ENCODE data around the gene HIVEP1. TPM values are rescaled to one million over a fixed set of nuclear protein-coding genes. Genes with fewer than 3 reads are reported as not detected.

The HIVEP1 gene
- total RNA-seq, 2 donors from 2014 or later = 22.3 to 34.4 TPM

DNA sequence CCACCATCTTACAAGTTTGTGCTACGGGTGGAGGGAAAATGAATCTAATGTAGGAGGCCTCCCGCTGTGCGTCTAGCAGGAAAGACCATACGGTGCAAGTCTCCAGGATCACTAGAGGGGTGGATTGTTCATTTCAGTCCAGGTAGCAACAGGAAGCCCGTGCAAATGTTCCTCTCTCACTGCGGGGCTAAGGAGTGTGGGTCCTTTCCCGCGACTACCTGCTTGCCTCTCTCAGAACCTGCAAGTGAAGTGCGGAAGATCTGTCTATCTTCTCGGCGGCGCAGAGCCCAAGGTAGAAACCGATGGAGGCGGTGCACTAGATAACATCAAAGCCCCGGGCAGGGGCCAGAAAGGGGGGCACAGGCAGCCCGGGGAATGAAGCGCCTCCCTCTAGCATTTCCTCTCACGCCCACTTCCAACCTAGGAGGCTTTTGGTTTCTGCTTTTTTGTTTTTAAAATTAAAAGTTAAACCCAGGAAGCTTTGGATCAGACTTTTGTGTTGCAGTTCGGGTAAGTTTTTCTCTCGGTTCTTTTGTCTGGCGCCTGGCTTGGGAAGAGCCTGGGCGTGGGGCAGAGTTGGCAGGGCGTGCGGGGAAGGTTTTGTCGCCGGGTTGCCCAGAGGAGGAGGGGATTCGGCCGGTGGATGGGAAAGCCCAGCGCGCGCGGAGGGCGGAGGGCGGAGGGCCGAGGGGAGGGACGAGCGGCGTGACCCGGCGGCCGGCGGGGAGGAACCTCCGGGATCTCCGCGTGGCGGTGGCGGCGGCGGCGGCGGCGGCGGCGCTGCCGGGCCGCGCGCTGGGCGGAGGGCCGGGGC lies 3.5 kb upstream of the HIVEP1 start:
- Histone ChIP-seq H3K4me3 (peak overlapping the region; percentile 80), H3K27me3 (replicated peaks; ENCODE audit: insufficient read depth) (no peaks in the 10 kb centered on the region), H3K27ac (peak overlapping the region; percentile 94 to 97), H3K9me3 (no peaks in the 10 kb centered on the region), H3K36me3 (no peaks in the 10 kb centered on the region), H3K4me1 (ENCODE audit: control insufficient read depth in 1 of 2, low read depth in 2 of 2) (peaks cover 6 to 19% of the 10 kb centered on the region in 2 donors)
- peak; percentile 46 for DNase-seq (ENCODE audit: low spot score)
- ATAC-seq (ENCODE audit: insufficient number of reproducible peaks, low FRiP score, low read depth) = peak; percentile 39
- TF ChIP-seq, protein P1, sequence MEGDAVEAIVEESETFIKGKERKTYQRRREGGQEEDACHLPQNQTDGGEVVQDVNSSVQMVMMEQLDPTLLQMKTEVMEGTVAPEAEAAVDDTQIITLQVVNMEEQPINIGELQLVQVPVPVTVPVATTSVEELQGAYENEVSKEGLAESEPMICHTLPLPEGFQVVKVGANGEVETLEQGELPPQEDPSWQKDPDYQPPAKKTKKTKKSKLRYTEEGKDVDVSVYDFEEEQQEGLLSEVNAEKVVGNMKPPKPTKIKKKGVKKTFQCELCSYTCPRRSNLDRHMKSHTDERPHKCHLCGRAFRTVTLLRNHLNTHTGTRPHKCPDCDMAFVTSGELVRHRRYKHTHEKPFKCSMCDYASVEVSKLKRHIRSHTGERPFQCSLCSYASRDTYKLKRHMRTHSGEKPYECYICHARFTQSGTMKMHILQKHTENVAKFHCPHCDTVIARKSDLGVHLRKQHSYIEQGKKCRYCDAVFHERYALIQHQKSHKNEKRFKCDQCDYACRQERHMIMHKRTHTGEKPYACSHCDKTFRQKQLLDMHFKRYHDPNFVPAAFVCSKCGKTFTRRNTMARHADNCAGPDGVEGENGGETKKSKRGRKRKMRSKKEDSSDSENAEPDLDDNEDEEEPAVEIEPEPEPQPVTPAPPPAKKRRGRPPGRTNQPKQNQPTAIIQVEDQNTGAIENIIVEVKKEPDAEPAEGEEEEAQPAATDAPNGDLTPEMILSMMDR (IDR thresholded peaks at IDR 0.05) = no peak

DNA sequence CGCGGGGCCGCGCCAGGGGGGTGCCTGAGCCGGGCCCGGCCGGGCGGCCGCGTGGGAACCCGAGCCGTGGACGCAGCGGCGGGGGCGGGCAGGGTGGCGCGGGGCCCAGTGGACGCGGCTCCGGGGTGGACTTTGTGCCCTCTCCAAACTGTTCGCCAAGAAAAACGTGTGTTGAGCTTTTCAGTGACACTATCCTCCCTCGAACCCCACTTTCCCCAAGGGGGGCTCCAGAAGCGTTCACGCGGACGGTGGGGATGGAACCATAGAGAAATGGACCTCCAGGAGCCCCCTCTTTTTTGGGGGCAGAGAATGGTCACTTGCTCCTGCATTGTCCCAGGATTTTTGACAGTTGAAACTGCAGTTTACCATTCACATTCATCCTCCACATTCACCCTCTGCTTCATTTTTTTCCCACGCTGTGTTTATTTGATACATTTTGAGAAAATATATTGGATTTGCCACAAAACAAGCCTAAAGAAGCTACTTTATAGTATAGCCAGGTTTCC lies 2.9 kb upstream of the HIVEP1 start:
- Histone ChIP-seq H3K9me3 (no peaks in the 10 kb centered on the region), H3K36me3 (no peaks in the 10 kb centered on the region), H3K27ac (peak overlapping the region; percentile 86 to 94), H3K4me3 (peak overlapping the region; percentile 80), H3K4me1 (ENCODE audit: control insufficient read depth in 1 of 2, low read depth in 2 of 2) (peaks cover 12 to 26% of the 10 kb centered on the region in 2 donors), H3K27me3 (replicated peaks; ENCODE audit: insufficient read depth) (no peaks in the 10 kb centered on the region)
- DNase-seq (ENCODE audit: low spot score) = no peak
- TF ChIP-seq, protein P1 (IDR thresholded peaks at IDR 0.05) = no peak
- ATAC-seq (ENCODE audit: insufficient number of reproducible peaks, low FRiP score, low read depth) = no peak

DNA sequence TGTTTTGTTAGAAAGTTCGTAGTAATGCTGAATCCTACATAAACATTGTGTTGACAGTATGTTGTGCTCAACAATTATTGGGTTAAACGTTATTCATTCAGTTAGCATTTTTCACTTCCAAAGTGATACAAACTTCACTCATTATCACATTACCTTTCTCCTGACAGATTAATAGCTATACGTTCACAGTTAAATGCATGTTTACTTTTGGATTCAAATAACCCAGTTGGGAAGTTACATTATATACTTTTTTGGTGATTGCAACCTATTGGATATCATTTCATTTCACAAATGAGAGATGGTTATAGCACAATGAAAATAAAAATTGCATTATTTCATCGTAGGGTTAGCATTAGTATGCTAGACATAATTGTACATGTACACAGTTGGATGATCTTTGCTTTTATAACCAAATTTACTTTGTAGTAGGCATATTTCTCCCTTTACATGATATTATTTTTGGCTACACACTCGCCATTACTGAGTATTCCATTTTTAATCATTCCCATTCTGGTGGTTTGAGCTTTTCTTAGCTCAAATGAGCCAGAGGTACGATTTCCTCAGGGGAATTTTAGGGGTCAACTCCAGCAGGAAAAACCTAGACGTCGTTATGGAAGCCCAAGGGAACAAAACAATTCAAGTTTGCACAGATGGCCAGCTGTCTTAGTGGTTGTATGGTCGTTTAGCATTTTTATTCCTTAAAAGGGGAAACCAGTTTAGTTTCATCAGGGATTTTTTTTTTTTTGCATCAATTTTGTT lies 2.1 kb upstream of the HIVEP1 start:
- TF ChIP-seq, protein P1 (IDR thresholded peaks at IDR 0.05) = no peak
- DNase-seq (ENCODE audit: low spot score) = no peak
- no peaks in the 10 kb centered on the region for H3K36me3 ChIP-seq
- H3K4me1 ChIP-seq (ENCODE audit: control insufficient read depth in 1 of 2, low read depth in 2 of 2) = peaks cover 14 to 26% of the 10 kb centered on the region in 2 donors
- H3K4me3 ChIP-seq = peak overlapping the region; percentile 80
- peak overlapping the region; percentile 94 to 98 for H3K27ac ChIP-seq
- no peak for ATAC-seq (ENCODE audit: insufficient number of reproducible peaks, low FRiP score, low read depth)
- no peaks in the 10 kb centered on the region for H3K27me3 ChIP-seq (replicated peaks; ENCODE audit: insufficient read depth)
- H3K9me3 ChIP-seq = no peaks in the 10 kb centered on the region

DNA sequence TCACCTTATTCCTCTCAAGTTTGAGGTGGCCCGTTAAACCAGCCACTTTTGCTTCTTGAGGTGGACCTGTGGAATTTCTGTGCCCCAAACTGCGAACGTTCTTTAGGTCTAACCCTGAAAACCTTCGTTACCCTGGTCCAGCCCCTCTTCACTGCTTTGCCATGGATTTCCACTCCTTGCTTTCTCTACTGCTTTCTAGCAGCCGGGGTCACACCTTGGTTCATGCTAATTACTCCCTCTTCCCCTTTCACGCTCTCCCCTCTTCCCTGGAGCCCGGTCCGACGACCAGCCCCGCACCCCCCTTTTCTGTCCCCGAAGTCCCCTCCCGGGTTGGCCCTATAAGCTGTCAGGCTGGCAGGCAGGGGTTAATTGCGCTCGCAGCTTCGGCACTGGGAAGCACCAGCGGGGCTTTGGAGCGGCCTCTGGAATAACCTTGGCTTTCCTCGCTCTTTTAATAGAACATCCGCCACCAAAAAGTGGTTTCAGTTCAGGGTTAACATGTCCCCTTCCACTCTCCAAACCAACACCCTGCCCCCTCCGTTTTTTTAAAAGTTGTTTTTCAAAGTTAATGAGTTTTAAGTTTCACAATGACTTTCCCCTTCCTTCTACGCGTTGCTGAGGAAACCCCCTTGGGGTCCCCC lies 1.4 kb upstream of the HIVEP1 start:
- no peaks in the 10 kb centered on the region for H3K9me3 ChIP-seq
- no peaks in the 10 kb centered on the region for H3K36me3 ChIP-seq
- ATAC-seq (ENCODE audit: insufficient number of reproducible peaks, low FRiP score, low read depth) (peak; percentile 17), DNase-seq (ENCODE audit: low spot score) (peak; percentile 33)
- peak overlapping the region; percentile 80 for H3K4me3 ChIP-seq
- H3K4me1 ChIP-seq (ENCODE audit: control insufficient read depth in 1 of 2, low read depth in 2 of 2) = peaks cover 14 to 32% of the 10 kb centered on the region in 2 donors
- TF ChIP-seq, protein P1 (IDR thresholded peaks at IDR 0.05) = no peak
- H3K27me3 ChIP-seq (replicated peaks; ENCODE audit: insufficient read depth) = no peaks in the 10 kb centered on the region
- H3K27ac ChIP-seq = peak overlapping the region; percentile 94 to 98
